HL-60/S4 treated with phorbol 12-myristate 13-acetate at 8.2 ng/mL for 4 days and 3 days (cell line): ENCODE measurements around the gene COMMD1.
"Not testable (repeated sequence)": the region's sequence is repeated elsewhere in the genome, so short reads cannot be mapped to it uniquely, and the experiment has no call there.

Experiments
- in situ Hi-C: fragments of 300-500 bp; cut with MboI; formaldehyde crosslinking; loops from 2 replicates; pipeline ENCODE4 v1.15.0; 2022; ENCODE audit warnings: low sequenced_read_pairs

The COMMD1 gene

GRCh38 chr2:62160691-62161090 is 255.2 kb downstream of the COMMD1 start:
- in situ Hi-C loops = not testable (repeated sequence)

- in situ Hi-C loops = no loop called here
These were observed 257.8 kb downstream of the COMMD1 start for GRCh38 chr2:62163106-62163831.

GRCh38 chr2:62163834-62164233 is 258.4 kb downstream of the COMMD1 start:
- in situ Hi-C loops = no loop called here

- in situ Hi-C loops = no loop called here
These were observed 270.3 kb downstream of the COMMD1 start for GRCh38 chr2:62175728-62176127.

- in situ Hi-C loops = no loop called here
These were observed 271.3 kb downstream of the COMMD1 start for GRCh38 chr2:62176801-62177200.

GRCh38 chr2:62177392-62178049 is 272.0 kb downstream of the COMMD1 start:
- in situ Hi-C loops = no loop called here

- in situ Hi-C loops = no loop called here
These were observed 273.3 kb downstream of the COMMD1 start for GRCh38 chr2:62178741-62179271.

GRCh38 chr2:62180975-62181374 is 275.5 kb downstream of the COMMD1 start:
- in situ Hi-C loops = no loop called here

- in situ Hi-C loops = no loop called here
These were observed 276.4 kb downstream of the COMMD1 start for GRCh38 chr2:62181843-62182242.

GRCh38 chr2:62184512-62185230 is 279.2 kb downstream of the COMMD1 start:
- in situ Hi-C loops = no loop called here
